ENCODE results near the gene SEC14L2.
"Not testable (repeated sequence)": the region's sequence is repeated elsewhere in the genome, so short reads cannot be mapped to it uniquely, and the experiment has no call there.

SEC14L2 gene

GRCh38 chr22:30426388-30427353 lies 29.9 kb downstream of the SEC14L2 start:
- peak; percentile 88 for DNase-seq (ENCODE audit: low spot score)

- DNase-seq (ENCODE audit: low spot score), result peak; percentile 8
Measured at GRCh38 chr22:30427871-30428270, 31.1 kb downstream of the SEC14L2 start.

- DNase-seq (ENCODE audit: low spot score), result no peak
Measured at GRCh38 chr22:30429887-30430286, 33.1 kb downstream of the SEC14L2 start.

- DNase-seq (ENCODE audit: low spot score), result no peak
Measured at GRCh38 chr22:30430933-30431332, 34.1 kb downstream of the SEC14L2 start.

GRCh38 chr22:30432096-30432495 lies 35.3 kb downstream of the SEC14L2 start:
- DNase-seq (ENCODE audit: low spot score), result no peak

GRCh38 chr22:30432520-30432919 lies 35.7 kb downstream of the SEC14L2 start:
- DNase-seq (ENCODE audit: low spot score), result no peak

GRCh38 chr22:30433227-30433626 lies 36.4 kb downstream of the SEC14L2 start:
- no peak for DNase-seq (ENCODE audit: low spot score)

- DNase-seq (ENCODE audit: low spot score), result no peak
Measured at GRCh38 chr22:30433773-30434172, 37.0 kb downstream of the SEC14L2 start.

GRCh38 chr22:30434843-30435242 lies 38.0 kb downstream of the SEC14L2 start:
- no peak for DNase-seq (ENCODE audit: low spot score)

- DNase-seq (ENCODE audit: low spot score), result no peak
Measured at GRCh38 chr22:30435674-30436126, 38.9 kb downstream of the SEC14L2 start.

- no peak for DNase-seq (ENCODE audit: low spot score)
Measured at GRCh38 chr22:30436196-30436595, 39.4 kb downstream of the SEC14L2 start.

GRCh38 chr22:30438559-30438958 lies 41.7 kb downstream of the SEC14L2 start:
- no peak for DNase-seq (ENCODE audit: low spot score)

- DNase-seq (ENCODE audit: low spot score), result no peak
Measured at GRCh38 chr22:30439226-30439625, 42.4 kb downstream of the SEC14L2 start.

- DNase-seq (ENCODE audit: low spot score), result no peak
Measured at GRCh38 chr22:30439836-30440235, 43.0 kb downstream of the SEC14L2 start.

- DNase-seq (ENCODE audit: low spot score), result no peak
Measured at GRCh38 chr22:30441088-30441487, 44.3 kb downstream of the SEC14L2 start.

GRCh38 chr22:30444632-30445437 lies 48.0 kb downstream of the SEC14L2 start:
- DNase-seq (ENCODE audit: low spot score), result peak; percentile 86

GRCh38 chr22:30445438-30446145 lies 48.8 kb downstream of the SEC14L2 start:
- DNase-seq (ENCODE audit: low spot score), result no peak

GRCh38 chr22:30447656-30448055 lies 50.8 kb downstream of the SEC14L2 start:
- DNase-seq (ENCODE audit: low spot score), result no peak

- not testable (repeated sequence) for DNase-seq (ENCODE audit: low spot score)
Measured at GRCh38 chr22:30451488-30451887, 54.7 kb downstream of the SEC14L2 start.

GRCh38 chr22:30452861-30453260 lies 56.0 kb downstream of the SEC14L2 start:
- no peak for DNase-seq (ENCODE audit: low spot score)

- DNase-seq (ENCODE audit: low spot score), result no peak
Measured at GRCh38 chr22:30453731-30454510, 57.1 kb downstream of the SEC14L2 start.

All from AG20443 (cell line).